GM23248 (cell line): Measurements from ENCODE around the gene TCTA.

Experiments used
- EZH2 ChIP-seq: fragments of 200-600 bp; sonication (generic); IDR thresholded peaks from 2 replicates; pipeline ENCODE4 v1.6.1; 2018; ENCODE audit warnings: antibody characterized with exemption, mild to moderate bottlenecking; ENCODE audit not compliant: insufficient read depth, poor library complexity, severe bottlenecking
- EZH2phosphoT487 ChIP-seq: fragments of 200-600 bp; sonication (generic); IDR thresholded peaks from 2 replicates; pipeline ENCODE4 v1.6.1; 2018; ENCODE audit warnings: antibody characterized with exemption, moderate library complexity, mild to moderate bottlenecking, low read depth; ENCODE audit not compliant: insufficient read depth

- TF ChIP-seq EZH2 (no peak), EZH2phosphoT487 (no peak)
Observed at GRCh38 chr3:49462222-49462621, 50.0 kb downstream of the TCTA start.
